Ishikawa (cell line): ENCODE results near the gene RIPK4.

ENCODE experiments used
- CEBPB ChIP-seq: IDR thresholded peaks from 2 replicates; pipeline ENCODE4 v1.6.1; 2012
- CREB1 ChIP-seq: IDR thresholded peaks from 2 replicates; pipeline ENCODE4 v1.6.1; 2012; ENCODE audit warnings: low read depth
- EGR1 ChIP-seq: IDR thresholded peaks from 2 replicates; pipeline ENCODE4 v1.6.1; 2012
- EP300 ChIP-seq: IDR thresholded peaks from 2 replicates; pipeline ENCODE4 v1.6.1; 2012; ENCODE audit warnings: borderline replicate concordance
- FOXM1 ChIP-seq: IDR thresholded peaks from 2 replicates; pipeline ENCODE4 v1.6.1; 2012; ENCODE audit warnings: low read depth, borderline replicate concordance
- NFIC ChIP-seq: IDR thresholded peaks from 2 replicates; pipeline ENCODE4 v1.6.1; 2012
- RAD21 ChIP-seq: IDR thresholded peaks from 2 replicates; pipeline ENCODE4 v1.6.1; 2012; ENCODE audit warnings: low read depth
- TAF1 ChIP-seq: IDR thresholded peaks from 2 replicates; pipeline ENCODE4 v1.6.1; 2012; ENCODE audit warnings: low read depth, mild to moderate bottlenecking
- TCF12 ChIP-seq: IDR thresholded peaks from 2 replicates; pipeline ENCODE4 v1.6.1; 2012; ENCODE audit warnings: low read depth
- TEAD4 ChIP-seq: IDR thresholded peaks from 2 replicates; pipeline ENCODE4 v1.6.1; 2012
- USF1 ChIP-seq: IDR thresholded peaks from 2 replicates; pipeline ENCODE4 v1.6.1; 2012
- YY1 ChIP-seq: IDR thresholded peaks from 2 replicates; pipeline ENCODE4 v1.6.1; 2012; ENCODE audit warnings: low read depth
- ZBTB7A ChIP-seq: IDR thresholded peaks from 2 replicates; pipeline ENCODE4 v1.6.1; 2012; ENCODE audit warnings: low read depth
- TF ChIP-seq, protein P1 (sequence below): IDR thresholded peaks from 2 replicates; pipeline ENCODE4 v1.6.1; 2012
- TF ChIP-seq, protein P2 (sequence below): IDR thresholded peaks from 2 replicates; pipeline ENCODE4 v1.6.1; 2012; ENCODE audit warnings: low read depth, mild to moderate bottlenecking

Gene RIPK4

GRCh38 chr21:41722052-41723018 lies 44.5 kb downstream of the RIPK4 start:
- TF ChIP-seq FOXM1 (no peak), RAD21 (no peak), NFIC (no peak), ZBTB7A (no peak), TCF12 (no peak), CREB1 (no peak), USF1 (no peak), TAF1 (no peak), YY1 (no peak), EGR1 (no peak)
- TF ChIP-seq, protein P1, sequence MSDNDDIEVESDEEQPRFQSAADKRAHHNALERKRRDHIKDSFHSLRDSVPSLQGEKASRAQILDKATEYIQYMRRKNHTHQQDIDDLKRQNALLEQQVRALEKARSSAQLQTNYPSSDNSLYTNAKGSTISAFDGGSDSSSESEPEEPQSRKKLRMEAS: no peak
- TF ChIP-seq, protein P2, sequence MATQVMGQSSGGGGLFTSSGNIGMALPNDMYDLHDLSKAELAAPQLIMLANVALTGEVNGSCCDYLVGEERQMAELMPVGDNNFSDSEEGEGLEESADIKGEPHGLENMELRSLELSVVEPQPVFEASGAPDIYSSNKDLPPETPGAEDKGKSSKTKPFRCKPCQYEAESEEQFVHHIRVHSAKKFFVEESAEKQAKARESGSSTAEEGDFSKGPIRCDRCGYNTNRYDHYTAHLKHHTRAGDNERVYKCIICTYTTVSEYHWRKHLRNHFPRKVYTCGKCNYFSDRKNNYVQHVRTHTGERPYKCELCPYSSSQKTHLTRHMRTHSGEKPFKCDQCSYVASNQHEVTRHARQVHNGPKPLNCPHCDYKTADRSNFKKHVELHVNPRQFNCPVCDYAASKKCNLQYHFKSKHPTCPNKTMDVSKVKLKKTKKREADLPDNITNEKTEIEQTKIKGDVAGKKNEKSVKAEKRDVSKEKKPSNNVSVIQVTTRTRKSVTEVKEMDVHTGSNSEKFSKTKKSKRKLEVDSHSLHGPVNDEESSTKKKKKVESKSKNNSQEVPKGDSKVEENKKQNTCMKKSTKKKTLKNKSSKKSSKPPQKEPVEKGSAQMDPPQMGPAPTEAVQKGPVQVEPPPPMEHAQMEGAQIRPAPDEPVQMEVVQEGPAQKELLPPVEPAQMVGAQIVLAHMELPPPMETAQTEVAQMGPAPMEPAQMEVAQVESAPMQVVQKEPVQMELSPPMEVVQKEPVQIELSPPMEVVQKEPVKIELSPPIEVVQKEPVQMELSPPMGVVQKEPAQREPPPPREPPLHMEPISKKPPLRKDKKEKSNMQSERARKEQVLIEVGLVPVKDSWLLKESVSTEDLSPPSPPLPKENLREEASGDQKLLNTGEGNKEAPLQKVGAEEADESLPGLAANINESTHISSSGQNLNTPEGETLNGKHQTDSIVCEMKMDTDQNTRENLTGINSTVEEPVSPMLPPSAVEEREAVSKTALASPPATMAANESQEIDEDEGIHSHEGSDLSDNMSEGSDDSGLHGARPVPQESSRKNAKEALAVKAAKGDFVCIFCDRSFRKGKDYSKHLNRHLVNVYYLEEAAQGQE: no peak

- TF ChIP-seq TEAD4 (no peak), TCF12 (no peak), RAD21 (no peak), FOXM1 (no peak), EP300 (no peak), ZBTB7A (no peak), CEBPB (no peak), NFIC (no peak), CREB1 (no peak), YY1 (no peak)
These were observed 46.6 kb downstream of the RIPK4 start for GRCh38 chr21:41720250-41720649.

DNA sequence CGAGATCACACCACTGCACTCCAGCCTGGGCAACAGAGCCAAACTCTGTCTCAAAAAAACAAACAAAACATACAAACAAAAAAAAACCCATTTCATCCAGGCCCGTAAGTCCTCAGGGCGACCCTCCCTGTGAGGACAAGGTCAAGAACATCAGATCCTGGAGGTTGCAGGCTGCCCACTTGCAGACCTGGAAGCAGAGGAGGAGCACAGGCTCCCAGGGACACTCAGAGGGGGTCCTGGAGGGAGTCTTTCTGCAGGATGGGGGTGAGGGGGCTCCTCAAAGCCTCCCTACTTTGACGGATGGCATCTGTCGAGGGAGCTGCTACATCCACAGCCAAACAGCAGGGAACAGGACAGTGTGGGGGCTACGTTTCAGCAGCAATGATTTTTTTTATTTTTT lies 47.2 kb downstream of the RIPK4 start:
- TF ChIP-seq TAF1 (no peak), CEBPB (no peak), TCF12 (no peak), YY1 (no peak), EGR1 (no peak), ZBTB7A (no peak)

- TF ChIP-seq TAF1 (no peak), FOXM1 (no peak), TCF12 (no peak), YY1 (no peak), CEBPB (no peak), ZBTB7A (no peak), TEAD4 (no peak), CREB1 (no peak), RAD21 (no peak), EGR1 (no peak), USF1 (no peak), EP300 (no peak), NFIC (no peak)
- TF ChIP-seq, protein P2: no peak
- TF ChIP-seq, protein P1: no peak
These were observed 49.1 kb downstream of the RIPK4 start for GRCh38 chr21:41717573-41718330.

DNA sequence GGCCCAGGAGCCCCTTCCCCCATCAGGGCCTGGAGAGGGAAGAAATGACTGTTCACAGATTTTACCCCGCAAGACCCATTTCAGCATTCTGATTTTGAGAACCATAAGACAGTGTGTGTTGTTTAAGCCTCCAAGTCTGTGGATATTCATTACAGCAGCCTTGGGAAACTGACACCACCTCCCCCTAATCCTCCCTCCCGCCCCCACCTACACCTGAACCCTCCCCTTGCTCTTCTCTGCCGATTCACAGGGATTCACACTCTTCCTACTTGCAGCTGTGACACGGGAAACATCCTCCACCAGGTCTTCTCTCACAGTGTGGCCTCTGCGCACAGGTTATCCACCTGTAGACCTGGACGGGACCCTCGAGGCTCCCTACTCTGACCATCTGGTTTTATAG lies 50.1 kb downstream of the RIPK4 start:
- no peak for TF ChIP-seq CEBPB
- no peak for TF ChIP-seq FOXM1
- no peak for TF ChIP-seq EP300
- TF ChIP-seq TEAD4: no peak
- TF ChIP-seq, protein P2: no peak
